HEK293 (cell line): ENCODE measurements around the gene TNIK.

ENCODE experiments used
- CTCF ChIA-PET: fragments of 350-600 bp; formaldehyde crosslinking; extraction: SDS; loops from one replicate; lab custom pipeline; 2021; ENCODE audit warnings: antibody characterized with exemption; lab: Yijun Ruan, JAX
- POLR2A ChIA-PET: fragments of 300-600 bp; formaldehyde crosslinking; extraction: SDS; loops from one replicate; lab custom pipeline; 2020; ENCODE audit warnings: antibody characterized with exemption, inconsistent platforms; lab: Yijun Ruan, JAX
- H3K27ac ChIP-seq: fragments of 200-500 bp; sonication (Bioruptor generic); 2 replicates; pipeline ENCODE4 v1.5.1; 2014; ENCODE audit warnings: low read depth, low read length, control low read depth, inconsistent platforms; ENCODE audit errors: extremely low read depth
- H3K36me3 ChIP-seq, 2 experiments: fragments of 200-500 bp in 1 of 2; sonication (Bioruptor generic) in 1 of 2; 1 replicate in 1 of 2; 2 replicates in 1 of 2; pipeline ENCODE4 v1.5.1; 2014 to 2017; ENCODE audit warnings: inconsistent platforms in 2 of 2, low read length in 2 of 2; ENCODE audit not compliant: control insufficient read depth in 2 of 2, insufficient read depth in 1 of 2
- H3K4me1 ChIP-seq: fragments of 200-500 bp; sonication (Bioruptor generic); 2 replicates; pipeline ENCODE4 v1.5.1; 2014; ENCODE audit warnings: mild to moderate bottlenecking, low read length, inconsistent platforms; ENCODE audit not compliant: control insufficient read depth, insufficient read depth
- H3K4me3 ChIP-seq: 2 replicates; pipeline ENCODE4 v1.5.1; 2011; ENCODE audit warnings: low read depth, mild to moderate bottlenecking, control low read depth, low read length, moderate library complexity
- H3K9me3 ChIP-seq: fragments of 200-500 bp; sonication (Bioruptor generic); 2 replicates; pipeline ENCODE4 v1.5.1; 2014; ENCODE audit warnings: low read depth, low read length, inconsistent platforms; ENCODE audit not compliant: control insufficient read depth, insufficient read depth
- KLF7 ChIP-seq: fragments of 450-650 bp; formaldehyde crosslinking; IDR thresholded peaks from 2 replicates; pipeline ENCODE4 v1.5.1; 2016; ENCODE audit warnings: missing biosample characterization, missing genetic modification characterization, borderline replicate concordance
- SALL2 ChIP-seq: fragments of 450-650 bp; formaldehyde crosslinking; IDR thresholded peaks from 2 replicates; pipeline ENCODE4 v1.5.0; 2017; ENCODE audit warnings: missing biosample characterization, mild to moderate bottlenecking, missing genetic modification characterization, borderline replicate concordance
- SCRT2 ChIP-seq: fragments of 450-650 bp; formaldehyde crosslinking; IDR thresholded peaks from 2 replicates; pipeline ENCODE4 v1.5.1; 2016; ENCODE audit warnings: missing biosample characterization, missing genetic modification characterization
- SETDB1 ChIP-seq: IDR thresholded peaks from one replicate; pipeline ENCODE4 v1.6.1; 2017; ENCODE audit warnings: mild to moderate bottlenecking, low read length, moderate library complexity, mixed read lengths; ENCODE audit not compliant: insufficient read length
- WT1 ChIP-seq: fragments of 450-650 bp; formaldehyde crosslinking; IDR thresholded peaks from 2 replicates; pipeline ENCODE4 v1.5.1; 2016; ENCODE audit warnings: missing biosample characterization, missing genetic modification characterization
- ZEB2 ChIP-seq: fragments of 450-650 bp; formaldehyde crosslinking; IDR thresholded peaks from 2 replicates; pipeline ENCODE4 v1.5.1; 2016; ENCODE audit warnings: missing biosample characterization, missing genetic modification characterization
- ZNF23 ChIP-seq: fragments of 450-650 bp; formaldehyde crosslinking; IDR thresholded peaks from 2 replicates; pipeline ENCODE4 v1.5.1; 2016; ENCODE audit warnings: missing biosample characterization, missing genetic modification characterization, borderline replicate concordance
- ZNF266 ChIP-seq: fragments of 450-650 bp; formaldehyde crosslinking; IDR thresholded peaks from 2 replicates; pipeline ENCODE4 v1.5.1; 2016; ENCODE audit warnings: missing biosample characterization, missing genetic modification characterization, low read depth
- ZNF341 ChIP-seq: fragments of 450-650 bp; formaldehyde crosslinking; IDR thresholded peaks from 2 replicates; pipeline ENCODE4; 2016; ENCODE audit warnings: low read depth, missing biosample characterization, missing genetic modification characterization
- ZNF391 ChIP-seq: fragments of 450-650 bp; formaldehyde crosslinking; IDR thresholded peaks from 2 replicates; pipeline ENCODE4 v1.5.1; 2016; ENCODE audit warnings: low read depth, missing biosample characterization, missing genetic modification characterization, borderline replicate concordance
- ZNF677 ChIP-seq: fragments of 450-650 bp; IDR thresholded peaks from 2 replicates; pipeline ENCODE4 v1.5.0; 2018; ENCODE audit warnings: missing biosample characterization, mild to moderate bottlenecking, missing genetic modification characterization, moderate library complexity
- ZNF747 ChIP-seq: fragments of 450-650 bp; formaldehyde crosslinking; IDR thresholded peaks from 2 replicates; pipeline ENCODE4 v1.5.1; 2016; ENCODE audit warnings: missing biosample characterization, missing genetic modification characterization
- ZNF785 ChIP-seq: fragments of 450-650 bp; formaldehyde crosslinking; IDR thresholded peaks from 2 replicates; pipeline ENCODE4 v1.5.1; 2016; ENCODE audit warnings: missing biosample characterization, missing genetic modification characterization
- TF ChIP-seq, protein P1 (sequence below): fragments of 450-650 bp; formaldehyde crosslinking; IDR thresholded peaks from 2 replicates; pipeline ENCODE4 v1.5.1; 2016; ENCODE audit warnings: missing biosample characterization, missing genetic modification characterization, low read depth
- TF ChIP-seq, protein P2 (sequence below): fragments of 450-650 bp; formaldehyde crosslinking; IDR thresholded peaks from 2 replicates; pipeline ENCODE4 v1.5.1; 2016; ENCODE audit warnings: missing biosample characterization, missing genetic modification characterization, borderline replicate concordance
- TF ChIP-seq, protein P3 (sequence below): fragments of 450-650 bp; formaldehyde crosslinking; conservative IDR thresholded peaks from 2 replicates; pipeline ENCODE4 v1.5.1; 2016; ENCODE audit warnings: low read depth, missing biosample characterization, missing genetic modification characterization
- TF ChIP-seq, protein P4 (sequence below): fragments of 450-650 bp; formaldehyde crosslinking; IDR thresholded peaks from 2 replicates; pipeline ENCODE4 v1.5.1; 2017; ENCODE audit warnings: missing biosample characterization, missing genetic modification characterization

The TNIK gene

DNA sequence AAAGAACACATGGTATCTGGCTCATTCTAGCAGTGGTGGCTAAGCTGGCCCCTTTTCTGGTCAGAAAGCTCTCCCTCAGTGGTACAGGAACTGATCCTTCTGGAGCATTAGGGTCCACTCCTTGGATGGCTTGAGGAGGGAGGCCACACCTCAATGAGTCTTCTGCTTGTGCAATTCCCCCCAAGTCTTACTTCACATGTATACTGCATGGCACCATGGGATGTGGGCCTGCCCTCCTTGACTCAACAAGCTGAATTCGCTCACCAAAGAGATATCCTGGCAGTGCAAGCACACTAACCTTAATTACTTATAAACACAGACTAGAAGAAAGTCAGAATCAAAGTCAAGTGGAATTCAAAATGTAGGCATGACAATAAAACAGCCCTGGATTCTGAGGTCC, 299.9 kb downstream of the TNIK start:
- Histone ChIP-seq H3K27ac (no peak overlapping the region), H3K36me3 (peaks cover 0 to 50% of the 10 kb centered on the region in 2 experiments; a peak in 1 of 3 replicates), H3K4me3 (no peak overlapping the region), H3K9me3 (no peaks in the 10 kb centered on the region), H3K4me1 (no peaks in the 10 kb centered on the region)
- POLR2A ChIA-PET = no interaction called here
- CTCF ChIA-PET = interaction anchor here (0.6 kb wide), 1 partner anchor 589 kb away, joined by 4 read pairs; no protein-coding TSS in a partner anchor
- no peak for TF ChIP-seq SETDB1
- TF ChIP-seq SCRT2 (tag by site-specific recombination) = 0 out of 2 replicates have a peak, but pooled peaks have one; percentile 34

DNA sequence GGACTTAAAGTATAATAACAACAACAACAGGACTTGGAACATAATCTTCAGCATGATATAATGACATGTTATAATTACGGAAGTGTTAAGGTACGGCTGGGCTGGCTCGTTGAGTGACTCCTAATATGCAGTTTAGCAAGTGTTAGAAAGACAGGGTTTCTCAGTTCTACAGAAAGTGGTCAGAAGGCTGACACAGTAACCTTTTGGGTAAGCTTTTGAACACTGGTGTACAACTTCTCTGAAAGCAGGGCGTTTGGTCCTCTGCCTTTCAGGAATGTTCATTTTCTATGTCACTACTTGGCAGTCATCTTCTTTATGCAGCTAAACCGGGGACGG, 300.4 kb downstream of the TNIK start:
- POLR2A ChIA-PET = no interaction called here
- no peak overlapping the region for H3K4me3 ChIP-seq
- no peaks in the 10 kb centered on the region for H3K9me3 ChIP-seq
- H3K27ac ChIP-seq = no peak overlapping the region
- CTCF ChIA-PET = interaction anchor here (0.7 kb wide), 1 partner anchor 1675 kb away, joined by 3 read pairs; no protein-coding TSS in a partner anchor
- H3K36me3 ChIP-seq = peaks cover 0 to 52% of the 10 kb centered on the region in 2 experiments; a peak in 1 of 3 replicates
- TF ChIP-seq ZEB2 (no peak), ZNF23 (tag by site-specific recombination) (no peak), KLF7 (tag by site-specific recombination) (no peak), ZNF677 (tag by site-specific recombination) (no peak), WT1 (tag by site-specific recombination) (no peak), ZNF266 (no peak), ZNF341 (tag by site-specific recombination) (no peak), ZNF391 (tag by site-specific recombination) (no peak), ZNF785 (tag by site-specific recombination) (no peak), SALL2 (no peak)
- TF ChIP-seq, protein P1, sequence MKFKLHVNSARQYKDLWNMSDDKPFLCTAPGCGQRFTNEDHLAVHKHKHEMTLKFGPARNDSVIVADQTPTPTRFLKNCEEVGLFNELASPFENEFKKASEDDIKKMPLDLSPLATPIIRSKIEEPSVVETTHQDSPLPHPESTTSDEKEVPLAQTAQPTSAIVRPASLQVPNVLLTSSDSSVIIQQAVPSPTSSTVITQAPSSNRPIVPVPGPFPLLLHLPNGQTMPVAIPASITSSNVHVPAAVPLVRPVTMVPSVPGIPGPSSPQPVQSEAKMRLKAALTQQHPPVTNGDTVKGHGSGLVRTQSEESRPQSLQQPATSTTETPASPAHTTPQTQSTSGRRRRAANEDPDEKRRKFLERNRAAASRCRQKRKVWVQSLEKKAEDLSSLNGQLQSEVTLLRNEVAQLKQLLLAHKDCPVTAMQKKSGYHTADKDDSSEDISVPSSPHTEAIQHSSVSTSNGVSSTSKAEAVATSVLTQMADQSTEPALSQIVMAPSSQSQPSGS (tag by site-specific recombination) = no peak
- H3K4me1 ChIP-seq = no peaks in the 10 kb centered on the region

DNA sequence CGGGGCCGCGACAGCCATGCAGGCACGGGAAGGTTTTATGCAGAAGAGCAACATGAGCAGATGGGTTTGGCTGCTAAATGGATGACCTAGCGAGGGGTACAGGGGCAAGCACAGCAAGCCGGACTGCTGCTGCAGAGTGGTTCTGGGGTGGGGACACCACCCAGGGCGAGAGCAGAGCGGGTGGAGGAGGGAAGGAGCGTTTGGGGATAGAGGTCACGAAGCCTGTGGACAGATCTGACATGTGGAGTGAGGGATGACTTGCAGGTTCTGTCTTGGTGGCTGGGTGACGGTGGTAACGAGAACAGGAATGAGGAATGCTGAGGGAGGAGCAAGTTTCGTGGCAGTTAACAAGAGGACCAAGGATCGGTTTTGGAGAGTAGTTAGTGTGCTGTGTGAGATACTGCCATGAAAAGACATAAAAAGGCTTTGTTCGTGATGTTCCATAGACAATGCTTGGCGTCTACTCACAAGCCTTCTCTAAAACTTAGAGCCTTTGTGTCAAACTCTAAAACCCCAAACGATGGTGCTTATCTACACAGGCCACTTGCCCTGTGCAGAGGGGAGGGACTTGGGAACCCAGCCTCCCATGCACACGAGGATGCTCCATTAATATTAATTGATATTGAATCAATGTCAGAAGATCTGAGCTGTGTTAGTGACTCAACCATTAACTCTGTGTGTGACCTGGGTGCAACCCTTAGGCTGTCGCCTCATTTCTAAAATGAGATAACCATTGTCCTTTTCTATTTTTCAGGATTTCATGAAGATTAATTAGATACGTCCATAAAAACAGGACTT, 301.0 kb downstream of the TNIK start:
- POLR2A ChIA-PET = no interaction called here
- Histone ChIP-seq H3K36me3 (peaks cover 0 to 46% of the 10 kb centered on the region in 2 experiments; a peak in 1 of 3 replicates), H3K9me3 (no peaks in the 10 kb centered on the region), H3K27ac (no peak overlapping the region), H3K4me1 (no peaks in the 10 kb centered on the region), H3K4me3 (no peak overlapping the region)
- CTCF ChIA-PET = interaction anchor here (0.7 kb wide), 1 partner anchor 1675 kb away, joined by 3 read pairs; no protein-coding TSS in a partner anchor
- TF ChIP-seq, protein P2, sequence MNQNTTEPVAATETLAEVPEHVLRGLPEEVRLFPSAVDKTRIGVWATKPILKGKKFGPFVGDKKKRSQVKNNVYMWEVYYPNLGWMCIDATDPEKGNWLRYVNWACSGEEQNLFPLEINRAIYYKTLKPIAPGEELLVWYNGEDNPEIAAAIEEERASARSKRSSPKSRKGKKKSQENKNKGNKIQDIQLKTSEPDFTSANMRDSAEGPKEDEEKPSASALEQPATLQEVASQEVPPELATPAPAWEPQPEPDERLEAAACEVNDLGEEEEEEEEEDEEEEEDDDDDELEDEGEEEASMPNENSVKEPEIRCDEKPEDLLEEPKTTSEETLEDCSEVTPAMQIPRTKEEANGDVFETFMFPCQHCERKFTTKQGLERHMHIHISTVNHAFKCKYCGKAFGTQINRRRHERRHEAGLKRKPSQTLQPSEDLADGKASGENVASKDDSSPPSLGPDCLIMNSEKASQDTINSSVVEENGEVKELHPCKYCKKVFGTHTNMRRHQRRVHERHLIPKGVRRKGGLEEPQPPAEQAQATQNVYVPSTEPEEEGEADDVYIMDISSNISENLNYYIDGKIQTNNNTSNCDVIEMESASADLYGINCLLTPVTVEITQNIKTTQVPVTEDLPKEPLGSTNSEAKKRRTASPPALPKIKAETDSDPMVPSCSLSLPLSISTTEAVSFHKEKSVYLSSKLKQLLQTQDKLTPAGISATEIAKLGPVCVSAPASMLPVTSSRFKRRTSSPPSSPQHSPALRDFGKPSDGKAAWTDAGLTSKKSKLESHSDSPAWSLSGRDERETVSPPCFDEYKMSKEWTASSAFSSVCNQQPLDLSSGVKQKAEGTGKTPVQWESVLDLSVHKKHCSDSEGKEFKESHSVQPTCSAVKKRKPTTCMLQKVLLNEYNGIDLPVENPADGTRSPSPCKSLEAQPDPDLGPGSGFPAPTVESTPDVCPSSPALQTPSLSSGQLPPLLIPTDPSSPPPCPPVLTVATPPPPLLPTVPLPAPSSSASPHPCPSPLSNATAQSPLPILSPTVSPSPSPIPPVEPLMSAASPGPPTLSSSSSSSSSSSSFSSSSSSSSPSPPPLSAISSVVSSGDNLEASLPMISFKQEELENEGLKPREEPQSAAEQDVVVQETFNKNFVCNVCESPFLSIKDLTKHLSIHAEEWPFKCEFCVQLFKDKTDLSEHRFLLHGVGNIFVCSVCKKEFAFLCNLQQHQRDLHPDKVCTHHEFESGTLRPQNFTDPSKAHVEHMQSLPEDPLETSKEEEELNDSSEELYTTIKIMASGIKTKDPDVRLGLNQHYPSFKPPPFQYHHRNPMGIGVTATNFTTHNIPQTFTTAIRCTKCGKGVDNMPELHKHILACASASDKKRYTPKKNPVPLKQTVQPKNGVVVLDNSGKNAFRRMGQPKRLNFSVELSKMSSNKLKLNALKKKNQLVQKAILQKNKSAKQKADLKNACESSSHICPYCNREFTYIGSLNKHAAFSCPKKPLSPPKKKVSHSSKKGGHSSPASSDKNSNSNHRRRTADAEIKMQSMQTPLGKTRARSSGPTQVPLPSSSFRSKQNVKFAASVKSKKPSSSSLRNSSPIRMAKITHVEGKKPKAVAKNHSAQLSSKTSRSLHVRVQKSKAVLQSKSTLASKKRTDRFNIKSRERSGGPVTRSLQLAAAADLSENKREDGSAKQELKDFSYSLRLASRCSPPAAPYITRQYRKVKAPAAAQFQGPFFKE (tag by site-specific recombination) = no peak
- TF ChIP-seq, protein P3, sequence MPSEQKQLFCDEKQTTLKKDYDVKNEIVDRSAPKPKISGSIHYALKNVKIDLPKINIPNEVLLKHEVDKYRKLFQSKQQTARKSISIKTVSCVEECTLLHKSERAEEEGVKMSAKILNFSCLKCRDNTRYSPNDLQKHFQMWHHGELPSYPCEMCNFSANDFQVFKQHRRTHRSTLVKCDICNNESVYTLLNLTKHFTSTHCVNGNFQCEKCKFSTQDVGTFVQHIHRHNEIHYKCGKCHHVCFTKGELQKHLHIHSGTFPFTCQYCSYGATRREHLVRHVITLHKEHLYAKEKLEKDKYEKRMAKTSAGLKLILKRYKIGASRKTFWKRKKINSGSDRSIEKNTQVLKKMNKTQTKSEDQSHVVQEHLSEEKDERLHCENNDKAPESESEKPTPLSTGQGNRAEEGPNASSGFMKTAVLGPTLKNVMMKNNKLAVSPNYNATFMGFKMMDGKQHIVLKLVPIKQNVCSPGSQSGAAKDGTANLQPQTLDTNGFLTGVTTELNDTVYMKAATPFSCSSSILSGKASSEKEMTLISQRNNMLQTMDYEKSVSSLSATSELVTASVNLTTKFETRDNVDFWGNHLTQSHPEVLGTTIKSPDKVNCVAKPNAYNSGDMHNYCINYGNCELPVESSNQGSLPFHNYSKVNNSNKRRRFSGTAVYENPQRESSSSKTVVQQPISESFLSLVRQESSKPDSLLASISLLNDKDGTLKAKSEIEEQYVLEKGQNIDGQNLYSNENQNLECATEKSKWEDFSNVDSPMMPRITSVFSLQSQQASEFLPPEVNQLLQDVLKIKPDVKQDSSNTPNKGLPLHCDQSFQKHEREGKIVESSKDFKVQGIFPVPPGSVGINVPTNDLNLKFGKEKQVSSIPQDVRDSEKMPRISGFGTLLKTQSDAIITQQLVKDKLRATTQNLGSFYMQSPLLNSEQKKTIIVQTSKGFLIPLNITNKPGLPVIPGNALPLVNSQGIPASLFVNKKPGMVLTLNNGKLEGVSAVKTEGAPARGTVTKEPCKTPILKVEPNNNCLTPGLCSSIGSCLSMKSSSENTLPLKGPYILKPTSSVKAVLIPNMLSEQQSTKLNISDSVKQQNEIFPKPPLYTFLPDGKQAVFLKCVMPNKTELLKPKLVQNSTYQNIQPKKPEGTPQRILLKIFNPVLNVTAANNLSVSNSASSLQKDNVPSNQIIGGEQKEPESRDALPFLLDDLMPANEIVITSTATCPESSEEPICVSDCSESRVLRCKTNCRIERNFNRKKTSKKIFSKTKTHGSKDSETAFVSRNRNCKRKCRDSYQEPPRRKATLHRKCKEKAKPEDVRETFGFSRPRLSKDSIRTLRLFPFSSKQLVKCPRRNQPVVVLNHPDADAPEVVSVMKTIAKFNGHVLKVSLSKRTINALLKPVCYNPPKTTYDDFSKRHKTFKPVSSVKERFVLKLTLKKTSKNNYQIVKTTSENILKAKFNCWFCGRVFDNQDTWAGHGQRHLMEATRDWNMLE (tag by site-specific recombination) = no peak
- TF ChIP-seq, protein P4, sequence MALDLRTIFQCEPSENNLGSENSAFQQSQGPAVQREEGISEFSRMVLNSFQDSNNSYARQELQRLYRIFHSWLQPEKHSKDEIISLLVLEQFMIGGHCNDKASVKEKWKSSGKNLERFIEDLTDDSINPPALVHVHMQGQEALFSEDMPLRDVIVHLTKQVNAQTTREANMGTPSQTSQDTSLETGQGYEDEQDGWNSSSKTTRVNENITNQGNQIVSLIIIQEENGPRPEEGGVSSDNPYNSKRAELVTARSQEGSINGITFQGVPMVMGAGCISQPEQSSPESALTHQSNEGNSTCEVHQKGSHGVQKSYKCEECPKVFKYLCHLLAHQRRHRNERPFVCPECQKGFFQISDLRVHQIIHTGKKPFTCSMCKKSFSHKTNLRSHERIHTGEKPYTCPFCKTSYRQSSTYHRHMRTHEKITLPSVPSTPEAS = no peak
- no peak for TF ChIP-seq ZNF747 (tag by site-specific recombination)
